GM19239 (cell line): ENCODE measurements around the gene SLC7A1.

Experiments used
- DNase-seq: peaks from one replicate; pipeline ENCODE4 v3.0.0; 2011; ENCODE audit warnings: low spot score; ENCODE audit not compliant: insufficient read length
- FAIRE-seq: peaks from 2 replicates; lab custom pipeline; 2011; peaks lifted over from hg19 to GRCh38; lab: Jason Lieb, UNC

SLC7A1 gene

GRCh38 chr13:29535663-29536655, 59.5 kb downstream of the SLC7A1 start:
- FAIRE-seq (no peak), DNase-seq (no peak)

DNA sequence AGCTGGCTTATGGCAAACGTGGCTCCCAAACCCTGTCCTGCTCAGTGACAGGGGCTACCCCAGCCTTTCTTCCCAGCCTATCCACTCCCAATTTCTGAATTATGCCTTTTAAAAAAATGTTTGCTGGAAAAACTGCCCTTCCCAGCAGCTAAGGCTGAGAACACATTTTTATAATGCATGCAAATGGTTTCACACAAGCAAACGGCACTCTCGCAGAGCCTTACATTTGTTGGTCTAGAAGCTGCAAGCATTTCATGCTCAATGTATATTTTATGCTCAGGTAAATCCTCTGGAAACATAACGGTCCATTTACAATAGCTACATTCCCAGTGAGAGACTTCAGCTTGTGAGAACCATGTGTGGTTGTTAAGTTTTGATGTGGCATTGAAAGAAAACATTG, 61.4 kb downstream of the SLC7A1 start:
- FAIRE-seq: no peak

DNA sequence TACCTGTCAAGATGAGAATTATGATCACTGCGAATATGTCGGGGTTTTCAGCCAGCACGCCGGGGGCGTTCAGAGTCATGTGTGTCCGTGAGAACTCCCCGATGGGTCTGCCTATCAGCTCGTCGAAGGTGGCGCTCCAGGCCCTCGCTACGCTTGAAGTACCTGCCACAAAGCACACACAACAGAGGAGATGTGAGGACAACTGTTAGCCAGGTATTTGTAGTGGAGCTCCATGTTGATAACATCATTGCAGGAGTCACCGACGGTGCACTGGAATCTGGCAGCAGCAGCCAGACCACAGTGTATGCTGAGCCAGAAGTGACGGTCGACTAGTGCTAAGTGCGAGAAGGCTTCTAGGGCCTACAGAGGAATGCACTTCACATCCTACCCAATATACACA, 62.7 kb downstream of the SLC7A1 start:
- DNase-seq (no peak), FAIRE-seq (no peak)

More for the DNA sequence above, 61.4 kb downstream of the SLC7A1 start:
- DNase-seq: no peak

GRCh38 chr13:29532116-29532515, 63.4 kb downstream of the SLC7A1 start:
- no peak for FAIRE-seq
- no peak for DNase-seq

- FAIRE-seq: no peak
- DNase-seq: no peak
Measured at GRCh38 chr13:29530901-29531300, 64.6 kb downstream of the SLC7A1 start.

DNA sequence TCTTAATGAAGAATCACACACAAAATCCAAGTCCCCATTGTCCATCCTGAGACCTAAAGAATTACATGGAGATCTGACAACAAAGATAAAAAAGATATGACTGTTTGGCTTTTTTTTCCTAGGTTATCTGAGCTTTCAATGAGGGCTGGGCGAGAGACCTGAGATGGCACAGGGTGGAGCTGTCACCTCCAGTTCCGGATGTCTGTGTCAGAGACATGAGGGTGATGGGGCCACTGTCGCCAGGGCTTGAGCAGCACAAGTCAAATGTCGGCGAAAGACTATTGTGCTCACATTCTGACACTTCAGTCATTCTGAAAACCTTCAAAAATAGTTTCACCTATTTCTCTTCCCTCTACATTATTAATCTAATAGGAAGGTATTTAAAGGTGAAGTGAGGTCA, 65.7 kb downstream of the SLC7A1 start:
- DNase-seq: no peak
- no peak for FAIRE-seq

DNA sequence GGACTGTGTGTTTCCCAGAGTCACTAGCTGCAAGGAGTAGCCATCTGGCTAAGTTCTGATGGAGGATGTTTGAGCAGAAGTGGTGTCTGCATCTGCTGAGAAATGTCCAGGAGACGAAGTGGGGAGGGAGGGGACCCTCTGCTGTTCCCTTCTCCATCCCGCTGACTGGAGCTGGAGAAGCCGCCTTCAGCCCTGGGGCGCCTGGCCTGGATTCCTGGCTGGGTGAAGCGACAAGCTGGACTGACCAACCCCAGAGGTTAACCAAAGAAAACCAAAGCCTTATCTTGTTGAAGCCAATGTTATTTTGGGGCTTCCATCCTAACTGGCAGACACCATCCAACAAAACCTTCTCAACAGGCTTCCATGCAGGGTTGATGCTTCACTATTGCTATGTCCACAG, 67.6 kb downstream of the SLC7A1 start:
- no peak for DNase-seq
- no peak for FAIRE-seq

DNA sequence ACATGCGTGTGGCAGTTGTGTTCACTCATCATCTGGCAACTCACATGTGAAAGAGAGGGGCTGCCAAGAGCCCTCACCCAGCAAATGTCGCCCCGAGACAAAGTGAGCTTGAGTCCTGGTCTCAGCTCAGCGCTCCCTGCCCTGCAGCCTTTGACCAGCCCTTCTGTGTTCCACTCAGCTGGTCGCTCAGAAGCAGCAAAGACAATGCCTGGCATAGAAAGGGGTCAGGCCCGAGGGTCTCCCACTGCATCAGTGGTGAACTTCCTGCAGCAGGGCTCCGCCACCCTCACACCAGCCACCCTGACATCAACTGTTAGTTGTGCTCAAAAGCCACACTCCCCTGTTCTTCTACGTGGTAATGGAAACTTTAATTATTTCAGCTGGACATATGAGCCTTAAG, 68.0 kb downstream of the SLC7A1 start:
- FAIRE-seq (no peak), DNase-seq (no peak)

- FAIRE-seq: no peak
- no peak for DNase-seq
Measured at GRCh38 chr13:29526741-29527140, 68.7 kb downstream of the SLC7A1 start.

GRCh38 chr13:29525757-29526156, 69.7 kb downstream of the SLC7A1 start:
- FAIRE-seq (no peak), DNase-seq (no peak)

DNA sequence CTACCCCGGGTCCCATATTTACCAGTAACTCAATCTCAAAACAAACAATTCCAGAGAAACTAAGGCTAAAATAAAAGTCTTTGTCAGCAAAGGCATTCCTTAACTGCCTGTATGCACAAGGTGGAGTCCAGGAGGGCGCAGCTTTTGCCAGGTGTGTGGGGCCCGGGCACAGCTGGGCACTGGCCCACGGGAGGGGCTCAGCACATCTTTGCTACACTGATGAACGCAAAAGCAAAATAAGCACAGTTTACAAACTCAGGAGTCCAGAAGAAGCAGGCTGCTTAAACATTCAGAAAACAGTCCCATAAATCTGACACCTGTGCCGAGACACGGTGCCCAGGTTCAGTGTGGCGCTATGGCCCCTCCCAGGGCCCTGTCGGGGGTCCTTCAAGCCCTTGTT, 70.8 kb downstream of the SLC7A1 start:
- DNase-seq (no peak), FAIRE-seq (no peak)

DNA sequence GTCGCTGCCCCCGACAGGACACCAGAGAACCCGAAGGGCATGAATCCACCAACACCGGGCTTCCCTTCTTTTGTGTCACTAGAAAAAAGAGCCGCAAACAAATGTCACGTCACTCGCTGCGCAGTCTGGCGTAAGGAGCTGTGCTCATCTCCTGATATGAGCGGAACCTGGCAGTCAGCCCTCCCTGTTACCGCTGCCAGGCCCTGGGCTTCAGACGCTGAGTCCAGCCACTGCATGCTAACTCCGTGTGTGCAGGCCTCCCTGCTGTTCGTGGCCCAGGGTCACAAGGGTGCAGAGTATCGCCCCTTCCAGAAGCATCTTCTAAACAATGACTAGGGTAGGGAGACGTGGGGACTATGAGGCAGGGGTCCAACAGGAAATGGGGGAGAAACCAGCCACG, 71.3 kb downstream of the SLC7A1 start:
- no peak for FAIRE-seq
- DNase-seq: no peak

DNA sequence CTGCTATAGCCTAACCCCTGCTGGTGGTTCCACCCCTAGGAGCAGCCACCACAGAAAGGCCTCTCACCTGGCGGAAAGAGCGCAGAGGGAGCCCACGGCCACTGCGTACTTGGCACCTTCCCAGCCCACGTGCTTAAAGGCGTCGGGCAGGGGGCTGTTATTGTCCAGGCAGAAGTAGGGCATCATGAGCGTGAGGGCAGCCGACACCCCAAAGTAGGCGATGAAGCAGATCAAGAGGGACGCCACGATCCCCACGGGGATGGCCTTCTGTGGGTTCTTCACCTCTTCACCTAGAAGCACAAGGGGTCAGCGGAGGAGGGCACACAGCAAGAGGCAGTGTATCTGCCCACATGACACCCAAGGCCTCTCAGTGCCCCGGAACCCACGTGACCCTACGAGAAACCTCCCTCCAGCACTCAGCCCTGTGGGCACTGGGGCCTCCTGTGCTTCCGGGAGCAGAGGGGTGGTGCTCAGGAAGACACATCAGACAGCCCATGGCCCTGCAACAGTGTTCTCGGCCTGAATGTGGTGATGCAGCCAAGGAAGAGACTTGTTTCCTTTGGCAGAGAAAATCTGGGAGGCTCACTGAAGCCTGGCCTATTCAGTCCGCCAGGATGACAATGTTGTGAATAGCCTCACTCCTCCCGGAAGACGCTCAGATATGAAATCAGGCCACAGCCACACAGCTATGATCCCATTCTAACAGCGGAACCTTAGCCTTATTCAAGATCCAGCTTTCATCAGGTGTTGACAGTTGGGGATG, 72.1 kb downstream of the SLC7A1 start:
- no peak for DNase-seq
- no peak for FAIRE-seq

DNA sequence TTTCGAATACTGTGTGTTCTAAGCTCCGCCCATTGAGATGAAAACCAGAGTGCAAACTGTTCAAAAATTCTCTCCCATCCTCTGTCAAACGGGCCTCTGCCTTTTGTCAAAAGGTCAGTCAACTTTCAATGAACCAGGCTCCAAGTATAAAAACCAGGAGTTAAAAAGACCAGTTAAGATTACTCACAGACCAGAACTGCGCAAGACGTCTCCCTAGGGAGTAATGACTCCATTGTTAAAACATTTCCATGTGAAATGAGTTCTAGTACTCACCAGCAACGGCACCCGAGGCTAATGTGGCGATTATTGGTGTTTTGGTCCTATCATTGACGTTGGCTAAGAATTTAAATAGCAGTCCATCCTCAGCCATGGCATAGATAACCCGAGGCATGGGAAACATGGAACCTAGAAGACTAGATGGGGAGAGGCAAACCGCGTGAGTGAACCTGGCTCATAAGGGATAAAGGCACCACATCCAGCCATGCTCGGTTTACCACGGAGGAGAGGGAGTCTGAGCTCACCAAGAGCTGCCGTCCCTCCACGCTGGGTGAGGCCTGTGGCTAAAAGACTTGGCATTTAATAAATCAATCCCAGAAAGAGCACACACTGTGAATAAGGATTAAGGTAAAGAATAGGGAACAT, 73.3 kb downstream of the SLC7A1 start:
- FAIRE-seq (no peak), DNase-seq (no peak)

GRCh38 chr13:29521336-29521735, 74.2 kb downstream of the SLC7A1 start:
- no peak for DNase-seq
- FAIRE-seq: no peak

GRCh38 chr13:29520671-29521070, 74.8 kb downstream of the SLC7A1 start:
- DNase-seq (no peak), FAIRE-seq (no peak)

GRCh38 chr13:29519921-29520320, 75.6 kb downstream of the SLC7A1 start:
- no peak for FAIRE-seq
- no peak for DNase-seq

GRCh38 chr13:29516880-29517279, 78.6 kb downstream of the SLC7A1 start:
- FAIRE-seq (no peak), DNase-seq (no peak)

DNA sequence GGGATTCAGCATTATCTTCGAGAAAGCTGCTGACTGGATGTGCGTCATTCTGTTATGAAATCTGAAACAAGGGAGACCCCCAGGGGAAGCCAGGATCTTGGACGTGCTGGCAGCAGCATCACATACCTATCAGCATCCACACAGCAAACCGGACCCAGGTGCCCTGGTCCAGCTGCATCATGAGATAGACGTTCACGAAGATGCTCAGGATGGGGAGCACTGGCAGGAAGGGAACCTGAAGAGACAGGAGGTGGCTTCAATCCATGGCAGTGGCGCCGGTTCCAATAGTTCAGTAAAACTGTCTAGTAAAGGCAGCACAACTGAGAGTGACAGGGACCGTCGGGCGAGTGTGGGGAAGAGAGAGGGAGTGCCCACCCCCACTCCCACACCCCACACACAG, 79.5 kb downstream of the SLC7A1 start:
- DNase-seq (no peak), FAIRE-seq (no peak)

GRCh38 chr13:29515372-29515771, 80.1 kb downstream of the SLC7A1 start:
- FAIRE-seq (no peak), DNase-seq (no peak)
